ENCODE results near the gene ADCYAP1.

The ADCYAP1 gene

DNA sequence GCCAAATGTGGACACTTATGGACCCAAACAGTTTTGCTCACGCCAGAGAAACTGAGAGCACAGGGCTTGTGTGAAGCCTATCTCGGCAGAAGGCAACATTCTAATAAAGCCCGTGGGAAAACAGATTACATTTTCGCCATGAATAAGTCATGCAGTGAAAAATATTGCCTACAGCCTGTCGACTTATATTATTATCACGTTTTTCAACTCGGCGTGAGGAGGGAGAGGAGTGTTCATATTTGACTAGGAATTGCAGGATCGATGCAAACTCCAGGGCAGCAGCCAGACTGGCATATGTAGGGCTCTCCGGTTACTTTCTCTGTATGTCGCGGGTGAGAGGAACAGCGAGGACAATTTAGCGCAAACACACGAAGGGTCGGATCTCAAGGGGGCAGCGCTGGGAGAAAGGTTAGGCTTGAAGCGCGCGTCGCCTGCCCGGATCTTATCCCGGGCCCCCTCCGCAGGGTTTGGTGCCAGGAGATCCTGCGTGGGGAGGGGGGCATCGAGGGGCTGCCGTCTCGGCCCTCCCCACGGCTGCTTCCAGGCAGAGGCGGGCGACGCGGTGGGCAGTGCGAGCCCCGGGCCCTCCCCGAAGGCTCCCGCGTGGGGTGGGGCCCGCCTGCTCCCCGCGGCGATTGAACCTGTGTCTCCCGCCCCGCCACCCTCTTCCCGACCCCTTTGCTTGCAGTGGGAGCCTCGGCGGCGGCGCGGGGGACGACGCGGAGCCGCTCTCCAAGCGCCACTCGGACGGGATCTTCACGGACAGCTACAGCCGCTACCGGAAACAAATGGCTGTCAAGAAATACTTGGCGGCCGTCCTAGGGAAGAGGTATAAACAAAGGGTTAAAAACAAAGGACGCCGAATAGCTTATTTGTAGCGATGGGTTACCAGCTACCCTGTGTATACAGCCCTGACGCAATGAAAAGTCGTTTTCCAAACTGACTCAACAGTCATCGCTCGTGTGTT lies 4.4 kb downstream of the ADCYAP1 start:
- in situ Hi-C loops (cut with MboI; ENCODE audit: low sequenced_read_pairs) = no loop called here

GRCh38 chr18:910247-910646 lies 5.6 kb downstream of the ADCYAP1 start:
- in situ Hi-C loops (cut with MboI; ENCODE audit: low sequenced_read_pairs) = no loop called here

DNA sequence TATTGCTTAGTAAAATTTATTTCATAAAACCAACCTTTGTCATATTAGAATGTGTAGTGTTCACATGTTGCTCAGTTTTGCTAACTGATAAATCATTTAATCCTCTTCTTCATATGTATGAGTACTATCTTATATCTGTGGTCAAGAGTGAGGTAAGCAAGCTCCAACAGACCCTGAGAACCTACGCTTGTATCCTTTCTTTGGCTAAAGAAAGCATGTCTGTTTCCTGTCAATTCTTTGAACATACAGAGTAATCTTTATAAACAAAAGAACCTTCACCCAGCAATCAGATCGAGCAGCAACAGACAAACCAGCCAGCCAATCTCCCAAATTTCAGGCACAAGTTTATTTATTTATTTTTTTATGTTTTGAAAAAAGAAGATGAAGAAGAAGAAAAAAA lies 6.4 kb downstream of the ADCYAP1 start:
- in situ Hi-C loops (cut with MboI; ENCODE audit: low sequenced_read_pairs) = no loop called here

GRCh38 chr18:911486-911885 lies 6.8 kb downstream of the ADCYAP1 start:
- in situ Hi-C loops (cut with MboI; ENCODE audit: low sequenced_read_pairs) = no loop called here

GRCh38 chr18:916562-916961 lies 11.9 kb downstream of the ADCYAP1 start:
- in situ Hi-C loops (cut with MboI; ENCODE audit: low sequenced_read_pairs) = no loop called here

DNA sequence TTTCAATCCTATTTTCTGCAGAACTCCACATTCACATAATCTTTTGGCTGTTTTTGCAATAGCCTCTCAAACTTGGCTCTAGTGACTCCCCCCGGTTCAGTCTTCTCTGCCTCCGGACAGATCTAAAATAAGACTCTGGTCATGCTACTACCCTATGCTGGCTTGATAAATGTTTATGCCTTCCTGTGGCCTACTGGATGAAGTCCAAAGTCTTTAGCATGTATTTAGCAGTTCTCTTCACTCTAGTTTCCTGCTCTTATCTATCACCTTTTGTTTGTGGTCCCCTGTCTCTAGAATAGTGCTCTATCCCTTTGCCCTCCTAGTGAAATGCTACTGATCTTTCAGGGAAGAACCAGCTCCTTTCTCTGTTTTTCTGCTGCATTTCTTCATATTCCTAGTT lies 14.4 kb downstream of the ADCYAP1 start:
- in situ Hi-C loops (cut with MboI; ENCODE audit: low sequenced_read_pairs) = no loop called here

DNA sequence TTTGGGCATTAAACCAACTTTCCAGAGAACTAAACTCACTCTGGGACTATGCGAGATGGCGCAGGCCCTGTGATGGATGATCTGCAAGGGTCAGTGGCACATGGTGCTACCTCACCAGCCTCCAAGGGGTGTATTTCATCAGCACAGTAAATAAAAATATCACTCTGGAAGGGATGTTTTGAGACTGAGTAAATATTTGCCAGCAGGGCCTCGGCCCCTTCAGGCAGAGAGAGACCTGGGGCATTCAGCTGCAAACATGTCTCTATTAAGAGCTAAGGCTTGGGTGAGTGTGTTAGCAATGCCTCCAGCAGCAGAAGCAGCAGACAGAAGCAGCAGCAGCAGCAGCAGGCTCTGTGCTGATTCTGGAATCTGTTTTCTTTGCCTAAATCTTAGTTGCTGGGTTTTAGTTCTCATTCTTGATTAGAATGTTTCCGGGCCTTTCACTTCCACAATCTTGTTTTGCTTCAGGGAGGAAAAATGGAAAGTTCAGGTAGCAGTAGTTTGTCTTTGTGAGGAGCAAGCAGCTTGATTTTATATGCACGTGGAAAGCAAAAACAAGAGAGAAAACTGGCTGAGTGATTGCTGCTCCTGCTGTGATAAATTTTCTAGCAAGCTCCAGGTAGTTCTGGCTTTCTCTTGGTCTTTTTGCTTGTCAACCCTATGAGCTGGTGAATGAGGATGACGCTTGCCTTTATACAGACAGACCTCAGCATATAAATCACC lies 18.6 kb downstream of the ADCYAP1 start:
- in situ Hi-C loops (cut with MboI; ENCODE audit: low sequenced_read_pairs) = no loop called here

DNA sequence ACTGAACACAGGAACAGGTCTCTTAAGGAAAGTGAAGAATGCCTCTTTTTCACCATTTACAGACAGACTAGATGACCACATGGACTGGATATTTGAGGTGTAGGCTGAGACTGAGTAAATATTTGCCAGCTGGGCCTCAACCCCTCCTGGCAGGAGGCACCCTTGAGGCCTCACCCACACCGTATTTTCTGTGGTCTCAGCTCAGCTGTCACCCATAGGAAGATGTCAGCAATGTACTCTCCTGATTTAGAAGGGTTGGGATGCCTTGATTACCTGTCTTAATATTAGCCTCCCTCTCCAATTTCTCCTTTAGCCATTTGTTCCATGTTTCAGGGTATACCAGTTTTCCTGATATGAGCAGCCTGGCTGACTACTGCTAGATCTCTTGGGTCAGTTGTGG lies 20.3 kb downstream of the ADCYAP1 start:
- in situ Hi-C loops (cut with MboI; ENCODE audit: low sequenced_read_pairs) = no loop called here

GRCh38 chr18:926946-927345 lies 22.3 kb downstream of the ADCYAP1 start:
- in situ Hi-C loops (cut with MboI; ENCODE audit: low sequenced_read_pairs) = no loop called here

DNA sequence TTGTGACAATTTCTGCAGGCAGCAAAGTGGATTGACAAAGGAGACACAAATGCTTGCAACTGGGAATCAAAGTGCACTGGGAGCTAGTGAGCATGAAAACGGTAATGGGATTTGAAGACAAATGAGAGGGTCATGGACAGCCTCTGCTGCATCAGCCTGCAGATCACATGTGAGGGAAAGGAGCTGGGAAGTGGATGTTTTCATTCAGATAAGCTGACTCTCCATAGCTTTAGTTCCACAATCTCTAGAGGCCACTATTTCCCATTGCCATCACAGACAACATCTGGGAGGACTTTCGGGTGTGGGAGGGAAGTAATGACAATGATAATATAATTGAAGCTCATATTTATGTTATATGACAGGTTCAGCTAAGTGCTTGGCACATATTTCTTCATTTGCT lies 28.4 kb downstream of the ADCYAP1 start:
- in situ Hi-C loops (cut with MboI; ENCODE audit: low sequenced_read_pairs) = no loop called here

DNA sequence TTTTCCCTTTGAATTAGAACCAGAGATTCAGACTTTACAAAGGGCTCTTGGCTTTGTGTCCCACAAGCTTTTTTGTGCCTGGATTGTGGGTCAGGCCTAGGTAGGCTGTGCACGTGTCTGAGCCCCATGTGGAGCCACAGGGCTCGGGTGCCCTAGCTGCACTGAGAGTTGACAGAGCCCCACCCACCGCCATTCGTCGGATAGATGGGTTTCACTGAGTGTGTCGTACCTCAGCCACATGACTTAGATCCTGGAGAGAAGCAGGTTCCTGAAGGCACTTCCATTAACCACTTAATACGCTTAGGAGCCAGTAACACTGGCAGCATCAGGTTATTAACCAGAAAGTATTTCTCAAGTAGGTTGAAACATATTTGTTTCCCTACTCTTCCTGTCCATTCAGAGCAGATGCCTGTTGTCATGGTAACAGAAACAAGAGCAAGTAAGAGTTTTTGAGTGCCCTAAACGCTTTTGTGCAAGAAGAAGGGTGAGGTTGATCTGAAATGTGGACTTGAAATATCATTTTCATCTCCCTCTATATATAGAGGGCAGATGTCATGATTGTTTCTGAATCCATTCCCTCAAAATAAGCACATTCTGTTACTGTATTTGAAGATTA lies 30.0 kb downstream of the ADCYAP1 start:
- in situ Hi-C loops (cut with MboI; ENCODE audit: low sequenced_read_pairs) = no loop called here

DNA sequence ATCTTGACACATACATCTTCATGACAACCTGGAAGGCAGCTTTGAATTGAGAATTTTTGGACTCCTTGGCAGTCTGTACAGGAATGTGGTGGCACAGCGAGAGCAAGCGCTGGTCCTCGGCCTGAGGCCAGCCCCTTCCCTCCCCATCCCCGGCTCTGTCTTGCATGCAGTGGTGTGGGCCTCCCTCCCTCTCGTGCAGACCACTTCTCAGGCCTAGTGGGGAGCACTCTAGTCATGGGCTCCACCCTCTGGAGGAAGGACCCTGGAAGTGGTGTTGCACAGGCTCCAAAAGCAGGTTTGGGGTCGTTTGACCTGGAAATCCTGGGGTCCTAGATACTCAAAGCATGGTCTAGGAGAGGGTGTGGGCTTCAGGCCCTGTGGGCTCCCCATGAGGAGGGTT lies 32.3 kb downstream of the ADCYAP1 start:
- in situ Hi-C loops (cut with MboI; ENCODE audit: low sequenced_read_pairs) = no loop called here

DNA sequence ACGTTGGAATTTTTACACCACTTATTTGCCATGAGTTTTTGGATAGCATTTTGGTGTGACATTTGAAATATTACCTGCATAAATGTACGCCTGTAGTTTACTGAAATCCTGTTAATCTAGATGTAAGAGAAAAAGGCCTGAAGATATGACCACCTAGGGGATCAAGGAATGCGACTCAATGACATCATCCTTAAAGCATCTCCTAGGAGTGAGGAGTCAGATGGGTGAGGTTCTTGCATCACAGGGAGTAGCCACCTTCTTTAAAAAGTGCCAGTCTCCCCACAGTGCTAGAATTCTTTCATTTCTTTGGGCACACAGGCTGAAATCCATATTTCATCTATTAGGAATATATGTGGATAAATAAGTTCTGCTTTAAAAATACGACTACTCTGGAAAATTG lies 34.5 kb downstream of the ADCYAP1 start:
- in situ Hi-C loops (cut with MboI; ENCODE audit: low sequenced_read_pairs) = no loop called here

DNA sequence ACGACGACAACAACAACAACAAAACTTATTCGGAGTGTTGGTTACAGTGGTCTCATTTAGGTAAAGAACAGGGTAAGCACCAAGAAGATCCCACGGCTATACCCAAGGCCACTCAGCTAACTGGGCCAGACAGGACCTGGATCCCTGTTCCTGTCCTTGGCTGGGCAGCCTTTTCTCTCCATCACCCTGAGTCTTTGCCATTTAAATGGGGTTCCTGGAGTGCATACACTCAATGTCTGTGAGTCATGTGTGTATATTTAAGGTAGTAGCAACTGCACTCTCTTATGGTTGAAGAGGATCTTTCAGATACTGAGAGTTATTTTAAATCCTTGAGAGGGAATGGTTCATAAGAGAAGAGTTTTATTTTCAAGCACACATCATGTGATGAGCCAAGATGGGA lies 35.3 kb downstream of the ADCYAP1 start:
- in situ Hi-C loops (cut with MboI; ENCODE audit: low sequenced_read_pairs) = no loop called here

DNA sequence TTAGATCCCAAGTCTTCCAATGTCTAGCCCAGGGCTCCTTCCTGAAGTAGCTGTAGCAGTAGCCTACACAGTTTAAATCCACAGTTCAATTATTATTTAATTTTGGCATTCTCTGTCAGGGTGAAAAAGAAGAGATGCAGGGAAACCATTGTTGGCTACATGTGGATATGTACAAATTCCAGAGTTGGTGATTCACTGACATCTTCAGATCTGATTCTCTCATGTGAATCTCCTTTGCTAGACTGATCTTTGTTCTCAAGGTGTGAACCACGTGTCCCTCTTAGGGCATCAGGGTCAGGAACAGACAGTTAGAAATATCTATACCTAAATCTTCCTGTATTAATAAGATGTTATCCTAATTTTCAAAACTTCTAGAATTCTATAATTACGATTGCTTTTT lies 36.7 kb downstream of the ADCYAP1 start:
- in situ Hi-C loops (cut with MboI; ENCODE audit: low sequenced_read_pairs) = no loop called here

DNA sequence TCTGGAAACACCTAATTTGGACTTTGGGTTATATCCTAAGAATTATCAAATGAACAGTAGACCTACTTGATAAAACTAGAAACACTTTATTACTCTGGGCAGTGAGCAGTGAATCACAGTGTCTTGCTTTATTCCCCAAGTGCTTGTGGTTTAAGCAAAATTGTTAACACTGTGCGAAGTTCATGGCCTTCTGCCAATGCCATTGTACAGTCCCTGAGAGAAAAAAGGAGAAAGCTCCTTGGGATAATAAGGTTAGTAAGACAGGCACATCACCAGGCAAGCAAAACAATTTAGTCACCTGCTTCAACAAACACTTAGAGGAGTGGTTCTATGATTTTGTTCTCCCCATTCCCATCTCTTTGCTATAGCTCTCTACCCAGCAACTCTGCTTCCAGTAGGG lies 39.8 kb downstream of the ADCYAP1 start:
- in situ Hi-C loops (cut with MboI; ENCODE audit: low sequenced_read_pairs) = no loop called here

DNA sequence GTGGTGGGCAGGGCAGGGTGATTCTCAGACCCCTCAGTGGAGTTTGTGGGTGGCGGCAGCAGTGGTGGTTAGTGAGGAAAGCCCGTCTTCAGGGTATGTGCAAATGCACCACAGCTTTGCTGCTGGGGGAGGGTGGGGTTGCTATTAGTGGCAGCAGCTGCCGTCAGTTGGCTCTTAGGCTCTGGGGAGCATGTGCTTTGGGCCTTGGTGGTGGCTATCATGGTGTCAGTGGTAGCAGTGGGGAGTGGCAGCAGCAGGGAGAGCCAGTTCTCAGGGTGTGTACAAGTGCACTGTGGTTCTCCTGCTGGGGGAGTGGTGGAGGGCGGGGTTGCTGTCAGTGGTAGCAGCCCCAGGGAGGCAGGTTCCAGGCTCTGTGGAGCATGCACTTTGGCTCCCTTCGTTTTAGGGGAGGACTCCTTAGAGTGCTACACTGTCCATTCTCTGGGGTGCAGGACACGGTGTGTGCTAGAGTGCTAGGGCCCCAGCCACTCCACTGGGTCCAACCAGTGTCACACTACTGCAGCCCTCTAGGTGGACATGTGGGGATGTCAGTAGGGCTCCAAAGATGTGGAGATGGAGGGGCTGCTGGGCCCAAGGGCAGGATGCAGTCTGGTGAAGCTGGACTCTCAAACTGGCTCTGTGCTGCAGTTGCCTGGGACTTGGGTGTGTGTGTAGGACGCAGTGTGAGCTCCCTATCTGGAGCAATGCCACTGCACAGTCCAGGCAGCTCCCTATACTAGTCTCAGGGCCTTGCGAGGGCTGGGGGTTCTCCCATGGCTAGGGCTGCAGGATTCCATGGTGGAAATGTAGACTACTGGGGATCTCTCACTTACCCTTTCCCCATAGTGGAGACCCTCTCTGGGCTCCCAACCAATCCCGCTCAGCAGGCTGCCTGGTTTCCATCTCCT lies 45.3 kb downstream of the ADCYAP1 start:
- in situ Hi-C loops (cut with MboI; ENCODE audit: low sequenced_read_pairs) = no loop called here

- in situ Hi-C loops (cut with MboI; ENCODE audit: low sequenced_read_pairs) = no loop called here
These were observed 46.3 kb downstream of the ADCYAP1 start for GRCh38 chr18:950882-951495.

GRCh38 chr18:955384-956066 lies 50.9 kb downstream of the ADCYAP1 start:
- in situ Hi-C loops (cut with MboI; ENCODE audit: low sequenced_read_pairs) = no loop called here

GRCh38 chr18:957829-958228 lies 53.2 kb downstream of the ADCYAP1 start:
- in situ Hi-C loops (cut with MboI; ENCODE audit: low sequenced_read_pairs) = no loop called here

Measured in HL-60/S4 treated with phorbol 12-myristate 13-acetate at 8.2 ng/mL for 4 days and 3 days (cell line).